H1 (cell line): Measurements from ENCODE around the gene CDCA3. TPM values are rescaled to one million over a fixed set of nuclear protein-coding genes. Genes with fewer than 3 reads are reported as not detected.

Experiments
- CTCF ChIA-PET: fragments of 300-600 bp; sonication (Branson Sonifier 250); formaldehyde crosslinking; loops from one replicate; lab custom pipeline; 2021; ENCODE audit not compliant: partially characterized antibody; lab: Charles Lee
- POLR2A ChIA-PET: fragments of 300-600 bp; sonication (Branson Sonifier 250); formaldehyde crosslinking; loops from one replicate; lab custom pipeline; 2021; ENCODE audit warnings: inconsistent platforms; ENCODE audit not compliant: partially characterized antibody; lab: Charles Lee
- DNase-seq, 2 experiments: peaks; one replicate each; pipeline versions ENCODE4 v3.0.0 to v3.0.0-alpha.2; 2010 to 2022; ENCODE audit warnings: low spot score in 2 of 2, low read depth in 1 of 2, mixed read lengths in 1 of 2
- FAIRE-seq: peaks from 2 replicates; lab custom pipeline; 2011; peaks lifted over from hg19 to GRCh38; lab: Jason Lieb, UNC
- H2AFZ ChIP-seq: 2 replicates; pipeline ENCODE4 v1.8.1; 2012; ENCODE audit warnings: low read length, inconsistent platforms
- H2AK5ac ChIP-seq: 2 replicates; pipeline ENCODE4 v1.6.1; 2013; ENCODE audit warnings: low read depth, low read length
- H2BK120ac ChIP-seq: replicated peaks from 2 replicates; pipeline ENCODE3; 2013; ENCODE audit warnings: low read depth, low read length, inconsistent platforms
- H2BK12ac ChIP-seq: 2 replicates; pipeline ENCODE4 v1.6.1; 2013; ENCODE audit warnings: low read depth, low read length
- H2BK15ac ChIP-seq: 2 replicates; pipeline ENCODE4 v1.6.1; 2013; ENCODE audit warnings: low read length
- H2BK20ac ChIP-seq: 2 replicates; pipeline ENCODE4 v1.6.1; 2013; ENCODE audit warnings: low read length
- H2BK5ac ChIP-seq: 2 replicates; pipeline ENCODE4 v1.6.1; 2013; ENCODE audit warnings: low read depth, low read length
- H3K14ac ChIP-seq: 2 replicates; pipeline ENCODE4 v1.6.1; 2013; ENCODE audit warnings: inconsistent platforms; ENCODE audit not compliant: insufficient read length
- H3K18ac ChIP-seq: 2 replicates; pipeline ENCODE4 v1.6.1; 2013; ENCODE audit warnings: low read length; ENCODE audit errors: extremely low read depth
- H3K23ac ChIP-seq: 2 replicates; pipeline ENCODE4 v1.6.1; 2013; ENCODE audit warnings: inconsistent platforms; ENCODE audit not compliant: insufficient read length
- H3K23me2 ChIP-seq: 2 replicates; pipeline ENCODE4 v1.6.1; 2013; ENCODE audit warnings: low read depth, low read length
- H3K27ac ChIP-seq: 2 replicates; pipeline ENCODE4 v1.6.1; 2011; ENCODE audit warnings: low read depth, low read length, inconsistent platforms
- H3K27me3 ChIP-seq, 4 experiments: replicated peaks in 1 of 4; 1 replicate in 1 of 4; 2 replicates in 3 of 4; pipeline versions ENCODE4 v1.6.1 to v1.8.1; 2011 to 2013; ENCODE audit warnings: low read length in 3 of 4, mild to moderate bottlenecking in 3 of 4, inconsistent platforms in 2 of 4, mixed read lengths in 2 of 4, moderate library complexity in 1 of 4; ENCODE audit not compliant: control insufficient read depth in 3 of 4, insufficient read depth in 3 of 4; ENCODE audit errors: extremely low read depth in 1 of 4
- H3K36me3 ChIP-seq, 4 experiments: 2 replicates each; pipeline versions ENCODE4 v1.6.1 to v1.8.1; 2011 to 2013; ENCODE audit warnings: mild to moderate bottlenecking in 4 of 4, low read length in 3 of 4, moderate library complexity in 2 of 4, control low read depth in 1 of 4, inconsistent platforms in 1 of 4; ENCODE audit not compliant: insufficient read depth in 4 of 4, control insufficient read depth in 2 of 4
- H3K4ac ChIP-seq: replicated peaks from 2 replicates; pipeline ENCODE3; 2013; ENCODE audit warnings: low read length, low read depth, mixed read lengths, inconsistent platforms; ENCODE audit not compliant: insufficient read length
- H3K4me1 ChIP-seq, 4 experiments: replicated peaks in 1 of 4; 1 replicate in 1 of 4; 2 replicates in 3 of 4; pipeline versions ENCODE4 v1.6.1 to v1.8.1; 2011 to 2013; ENCODE audit warnings: low read length in 3 of 4, inconsistent platforms in 2 of 4, mixed read lengths in 1 of 4; ENCODE audit not compliant: insufficient read depth in 4 of 4, control insufficient read depth in 3 of 4
- H3K4me2 ChIP-seq, 2 experiments: 2 replicates each; pipeline versions ENCODE4 v1.6.1 to v1.8.1; 2011 to 2013; ENCODE audit warnings: low read depth in 2 of 2, low read length in 2 of 2, control low read depth in 1 of 2, inconsistent platforms in 1 of 2, mild to moderate bottlenecking in 1 of 2; ENCODE audit not compliant: insufficient read depth in 1 of 2
- H3K4me3 ChIP-seq, 4 experiments: fragments of 200-600, 300-600 bp in 1 of 4; sonication (generic), shearing (Covaris generic), sonication (Bioruptor Twin) in 1 of 4; 2 replicates each; pipeline versions ENCODE4 v1.5.1 to v1.8.1; 2011 to 2016; ENCODE audit warnings: low read length in 4 of 4, low read depth in 3 of 4, control low read depth in 2 of 4, inconsistent platforms in 2 of 4, mild to moderate bottlenecking in 2 of 4, mixed read lengths in 1 of 4, moderate library complexity in 1 of 4; ENCODE audit not compliant: insufficient read depth in 2 of 4; ENCODE audit errors: extremely low read depth in 1 of 4
- H3K56ac ChIP-seq: replicated peaks from 2 replicates; pipeline ENCODE3; 2013; ENCODE audit warnings: low read depth, mild to moderate bottlenecking, mixed read lengths, low read length, inconsistent platforms; ENCODE audit not compliant: insufficient read length
- H3K79me1 ChIP-seq: 2 replicates; pipeline ENCODE4 v1.6.1; 2013; ENCODE audit warnings: low read depth, low read length, control low read depth
- H3K79me2 ChIP-seq, 2 experiments: 2 replicates each; pipeline versions ENCODE4 v1.6.1 to v1.8.1; 2012 to 2013; ENCODE audit warnings: low read length in 2 of 2, mild to moderate bottlenecking in 2 of 2, inconsistent platforms in 1 of 2; ENCODE audit not compliant: insufficient read depth in 2 of 2, control insufficient read depth in 1 of 2
- H3K9ac ChIP-seq, 4 experiments: replicated peaks in 1 of 4; 1 replicate in 1 of 4; 2 replicates in 3 of 4; pipeline versions ENCODE4 v1.6.1 to v1.8.1; 2011 to 2013; ENCODE audit warnings: low read depth in 3 of 4, low read length in 3 of 4, control low read depth in 2 of 4, mild to moderate bottlenecking in 2 of 4, moderate library complexity in 2 of 4, inconsistent platforms in 1 of 4; ENCODE audit errors: extremely low read depth in 1 of 4
- H3K9me3 ChIP-seq, 2 experiments: 2 replicates each; pipeline versions ENCODE4 v1.6.1 to v1.8.1; 2012 to 2013; ENCODE audit warnings: mild to moderate bottlenecking in 2 of 2, moderate library complexity in 2 of 2, control low read depth in 1 of 2, inconsistent platforms in 1 of 2, low read depth in 1 of 2, low read length in 1 of 2, mixed read lengths in 1 of 2; ENCODE audit not compliant: insufficient read depth in 2 of 2
- H4K20me1 ChIP-seq, 2 experiments: replicated peaks in 1 of 2; 2 replicates each; pipeline versions ENCODE3 to v1.8.1; 2011 to 2013; ENCODE audit warnings: inconsistent platforms in 2 of 2, low read length in 2 of 2, mild to moderate bottlenecking in 1 of 2; ENCODE audit not compliant: insufficient read depth in 2 of 2, control insufficient read depth in 1 of 2
- H4K5ac ChIP-seq: 2 replicates; pipeline ENCODE4 v1.6.1; 2013; ENCODE audit warnings: low read length, low read depth, mixed read lengths, inconsistent platforms; ENCODE audit not compliant: insufficient read length
- H4K8ac ChIP-seq: 2 replicates; pipeline ENCODE4 v1.8.0; 2013; ENCODE audit warnings: mild to moderate bottlenecking, moderate library complexity, low read length, inconsistent platforms; ENCODE audit not compliant: insufficient read depth; ENCODE audit errors: extremely low read depth
- H4K91ac ChIP-seq: replicated peaks from 2 replicates; pipeline ENCODE3; 2013; ENCODE audit warnings: low read length, mixed read lengths, inconsistent platforms; ENCODE audit not compliant: insufficient read length
- EGR1 ChIP-seq: IDR thresholded peaks from 2 replicates; pipeline ENCODE4 v1.6.1; 2011; ENCODE audit warnings: low read depth, low read length, borderline replicate concordance
- HDAC6 ChIP-seq: IDR thresholded peaks from one replicate; pipeline ENCODE4 v1.7.1; 2012; ENCODE audit warnings: low read depth, mild to moderate bottlenecking, inconsistent platforms, low read length, moderate library complexity
- SIX5 ChIP-seq: IDR thresholded peaks from 2 replicates; pipeline ENCODE4 v1.6.1; 2011; ENCODE audit warnings: mild to moderate bottlenecking, low read depth, low read length
- WGBS, 2 experiments: shearing (Covaris generic) in 1 of 2; methylation state at CpG; one replicate each; pipeline versions ENCODE4 v1.1.6 to v1.1.7; 2013 to 2015; ENCODE audit warnings: low lambda C conversion rate in 2 of 2, mixed read lengths in 2 of 2, inconsistent platforms in 1 of 2, low coverage in 1 of 2, missing lambda C conversion rate in 1 of 2; ENCODE audit not compliant: insufficient replicate concordance in 2 of 2, insufficient coverage in 1 of 2, insufficient read length in 1 of 2; ENCODE audit errors: extremely low coverage in 1 of 2, missing lambda C conversion rate in 1 of 2; 5-methylcytosine and 5-hydroxymethylcytosine counted together
- polyA plus RNA-seq, 7 experiments: library from polyadenylated mRNA; depleted of rRNA in 3 of 7; stranded (reverse) in 5 of 7; unstranded in 2 of 7; fragments of >200 nt in 5 of 7; fragments of 200-250 nt in 2 of 7; gene quantifications; 1 replicate in 5 of 7; 2 replicates in 1 of 7; 4 replicates in 1 of 7; pipeline versions ENCODE4 v1.2.1 to v1.2.3, GENCODE V29; 2011 to 2013; ENCODE audit warnings: missing spikeins in 2 of 7, mixed read lengths in 2 of 7
- total RNA-seq: library from RNA; stranded (reverse); fragmentation: NEBNext Ultra II Directional; extraction: Animal tissue kit (Norgen Biotek cat#: 25700); gene quantifications from 2 replicates; pipeline ENCODE4 v1.2.1, GENCODE V29; 2021

CDCA3 gene
- total and polyA plus RNA-seq, 2 of the 8 experiments (the other 6 are each of a cell fraction or from before 2014, with no cell fraction given): 47.7 to 71.2 TPM

- Histone ChIP-seq H2BK5ac (no peak overlapping the region), H3K18ac (no peak overlapping the region), H2BK20ac (no peak overlapping the region), H4K5ac (no peak overlapping the region), H3K23me2 (no peaks in the 10 kb centered on the region), H3K36me3 (no peaks in the 10 kb centered on the region), H3K79me1 (no peaks in the 10 kb centered on the region), H2AK5ac (no peak overlapping the region), H3K79me2 (no peaks in the 10 kb centered on the region), H2BK15ac (no peak overlapping the region), H2AFZ (no peak overlapping the region), H4K91ac (no peak overlapping the region), H4K20me1 (no peaks in the 10 kb centered on the region), H2BK120ac (no peak overlapping the region), H3K4me2 (no peak overlapping the region), H3K4me1 (peaks cover 0 to 4% (median 2%) of the 10 kb centered on the region in 4 experiments; a peak in 4 of 7 replicates), H3K27me3 (no peaks in the 10 kb centered on the region), H3K23ac (no peak overlapping the region), H3K4me3 (no peak overlapping the region), H4K8ac (no peak overlapping the region), H3K27ac (no peak overlapping the region), H3K9ac (no peak overlapping the region), H2BK12ac (no peak overlapping the region), H3K56ac (no peak overlapping the region), H3K4ac (no peak overlapping the region), H3K9me3 (no peaks in the 10 kb centered on the region), H3K14ac (no peak overlapping the region)
- ChIA-PET CTCF (interaction anchor here (0.5 to 5.0 kb wide), 4 partner anchors 22 to 728 kb away, joined by 3 to 84 read pairs (median 4); partner anchors contain the start of genes SPSB2 and TPI1), POLR2A (interaction anchor here (0.8 to 4.5 kb wide), 8 partner anchors 11 to 205 kb away, joined by 3 to 22 read pairs (median 4); partner anchors contain the start of genes LRRC23, PTMS, TPI1 and ZNF384)
- 85% methylated on average over 3 of the region's 3 CpGs; no CpG with 5 or more reads in 1 of the 2 experiments for WGBS, 2 experiments
- FAIRE-seq (no peak), DNase-seq (no peak)
- TF ChIP-seq EGR1 (no peak), SIX5 (no peak), HDAC6 (no peak)
Measured at GRCh38 chr12:6894321-6894720, 43.2 kb upstream of the CDCA3 start.
